Stimulated activated CD8-positive, alpha-beta memory T cell treated with anti-CD3 and anti-CD28 coated beads, Interleukin-2, amount 100 ng/mL, for 1 hour (primary cell): ENCODE data around the gene PARD6B.

Experiments used
- DNase-seq, 2 donors: peaks; one replicate each; pipeline ENCODE4 v3.0.0-alpha.2; 2020; ENCODE audit warnings: low read depth in 2 of 2

Gene PARD6B

DNA sequence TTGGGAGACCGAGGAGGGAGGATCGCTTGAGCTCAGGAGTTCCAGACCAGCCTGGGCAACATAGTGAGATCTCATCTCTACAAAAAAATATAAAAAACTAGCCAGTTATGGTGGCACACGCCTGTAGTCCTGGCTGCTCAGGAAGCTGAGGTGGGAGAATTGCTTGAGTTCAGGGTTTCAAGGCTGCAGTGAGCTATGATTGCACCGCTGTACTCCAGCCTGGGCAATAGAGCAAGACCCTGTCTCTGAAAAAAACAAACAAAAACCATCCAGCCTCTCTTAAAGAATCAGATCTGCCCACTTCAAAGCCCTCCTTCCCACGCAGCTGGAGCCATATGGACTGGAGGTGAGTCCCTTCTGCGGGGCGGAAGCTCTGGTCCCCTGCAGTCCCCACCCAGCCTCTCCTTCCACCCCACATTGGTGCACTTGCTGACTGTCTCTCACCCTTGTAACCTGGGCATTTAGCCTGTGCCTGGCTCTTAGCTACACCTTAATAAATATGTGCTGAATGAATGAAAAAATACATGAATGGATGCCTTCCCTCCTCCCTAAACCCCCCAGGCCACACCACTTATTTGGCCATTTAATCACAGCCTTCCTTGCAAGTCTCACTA, 7.2 kb upstream of the PARD6B start:
- no peak for DNase-seq

GRCh38 chr20:50724851-50725723, 6.3 kb upstream of the PARD6B start:
- DNase-seq, result no peak

DNA sequence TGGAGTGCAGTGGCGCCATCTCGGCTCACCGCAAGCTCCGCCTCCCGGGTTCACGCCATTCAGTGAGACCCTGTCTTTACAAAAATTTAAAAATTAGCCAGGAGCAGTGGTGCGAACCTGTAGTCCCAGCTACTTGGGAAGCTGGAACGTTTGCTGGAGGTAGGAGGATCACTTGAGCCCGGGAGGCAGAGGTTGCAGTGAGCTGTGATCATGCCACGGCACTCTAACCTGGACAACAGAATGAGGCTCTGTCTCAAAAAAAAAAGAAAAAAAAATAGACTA, 5.7 kb upstream of the PARD6B start:
- no peak for DNase-seq

DNA sequence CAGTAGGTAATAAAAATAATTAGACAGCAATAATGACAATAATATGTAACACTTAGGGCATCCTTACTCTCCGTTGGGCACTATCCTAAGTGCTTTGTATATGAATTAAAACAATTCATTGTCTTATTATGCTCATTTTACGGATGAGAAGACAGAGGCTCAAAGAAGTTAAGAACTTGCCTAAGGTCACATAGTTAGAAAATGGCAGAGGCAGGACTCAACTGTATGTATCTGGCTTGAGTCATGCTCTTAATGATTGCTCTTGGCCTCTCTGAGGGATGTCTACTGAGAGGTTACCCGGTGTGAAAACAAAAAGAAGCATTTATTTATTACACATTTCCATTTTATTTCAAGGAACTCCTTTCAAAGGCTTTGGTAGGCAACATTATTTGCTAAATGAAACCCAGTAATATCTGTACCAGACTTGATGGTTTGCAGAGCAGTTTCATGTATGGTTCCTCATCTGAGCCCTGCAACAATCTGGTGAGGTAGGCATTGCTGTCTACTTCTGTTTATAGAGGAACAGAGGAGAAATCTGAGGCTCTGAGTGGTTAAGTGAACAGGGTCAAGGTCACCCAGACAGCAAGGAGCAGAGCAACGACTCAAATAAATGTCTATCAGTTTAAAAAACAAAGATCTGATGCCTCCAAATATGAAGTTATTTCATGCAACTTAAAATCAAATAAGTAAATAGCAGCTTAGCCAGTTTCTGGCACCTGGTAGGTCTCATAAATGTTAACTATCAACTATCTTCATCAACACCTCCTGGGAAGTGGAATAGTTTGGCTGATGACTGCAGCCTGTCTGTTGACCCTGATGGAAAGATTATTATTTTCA, 4.2 kb upstream of the PARD6B start:
- no peak for DNase-seq

GRCh38 chr20:50727792-50728485, 3.4 kb upstream of the PARD6B start:
- no peak for DNase-seq

GRCh38 chr20:50728486-50728980, 2.8 kb upstream of the PARD6B start:
- DNase-seq, result no peak

- DNase-seq, result no peak
Observed at GRCh38 chr20:50728981-50729874, 2.2 kb upstream of the PARD6B start.

- no peak for DNase-seq
Observed at GRCh38 chr20:50729901-50730764, 1.2 kb upstream of the PARD6B start.

GRCh38 chr20:50730765-50731054, 670 bp upstream of the PARD6B start:
- DNase-seq, result no peak

GRCh38 chr20:50731930-50732690, 730 bp downstream of the PARD6B start:
- DNase-seq, result no peak

- no peak for DNase-seq
Observed at GRCh38 chr20:50733644-50734349, 2.4 kb downstream of the PARD6B start.

DNA sequence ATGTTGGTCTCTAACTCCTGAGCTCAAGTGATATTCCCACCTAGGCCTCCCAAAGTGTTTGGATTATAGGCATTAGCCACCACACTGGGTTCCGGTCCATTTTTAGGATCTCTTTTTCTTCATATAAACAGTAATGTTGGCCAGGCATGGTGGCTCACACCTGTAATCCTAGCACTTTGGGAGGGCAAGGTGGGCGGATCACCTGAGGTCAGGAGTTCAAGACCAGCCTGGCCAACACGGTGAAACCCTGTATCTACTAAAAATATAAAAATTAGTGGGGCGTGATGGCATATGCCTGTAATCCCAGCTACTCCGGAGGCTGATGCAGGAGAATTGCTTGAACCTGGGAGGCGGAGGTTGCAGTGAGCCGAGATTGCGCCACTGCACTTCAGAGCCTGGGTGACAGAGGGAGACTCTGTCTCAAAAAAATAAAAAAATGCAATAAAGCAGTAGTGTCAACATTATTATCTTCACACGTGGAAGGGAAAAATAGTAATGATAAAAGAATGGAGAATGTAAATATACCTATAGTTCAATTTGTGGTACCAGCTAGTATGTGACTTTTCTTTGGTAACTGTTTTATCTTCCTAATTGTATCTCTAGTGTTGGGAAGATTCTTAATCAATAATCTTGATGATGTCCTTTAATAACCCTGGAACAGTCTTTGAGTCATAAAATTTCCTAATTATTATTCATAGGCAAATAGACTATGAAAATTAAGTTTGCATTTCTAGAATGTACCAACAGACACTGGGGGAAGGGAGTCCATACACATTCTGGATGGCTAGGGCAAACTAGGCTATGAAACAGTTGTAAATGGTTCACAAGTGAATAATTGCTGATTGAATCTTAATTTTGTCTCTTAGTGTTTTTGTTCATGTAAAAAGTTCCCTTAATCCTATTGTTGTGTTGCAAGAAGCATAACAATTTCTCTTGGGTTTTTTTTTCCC, 3.6 kb downstream of the PARD6B start:
- no peak for DNase-seq

GRCh38 chr20:50735813-50736212, 4.4 kb downstream of the PARD6B start:
- no peak for DNase-seq

- DNase-seq, result no peak
Observed at GRCh38 chr20:50737352-50737751, 6.0 kb downstream of the PARD6B start.

DNA sequence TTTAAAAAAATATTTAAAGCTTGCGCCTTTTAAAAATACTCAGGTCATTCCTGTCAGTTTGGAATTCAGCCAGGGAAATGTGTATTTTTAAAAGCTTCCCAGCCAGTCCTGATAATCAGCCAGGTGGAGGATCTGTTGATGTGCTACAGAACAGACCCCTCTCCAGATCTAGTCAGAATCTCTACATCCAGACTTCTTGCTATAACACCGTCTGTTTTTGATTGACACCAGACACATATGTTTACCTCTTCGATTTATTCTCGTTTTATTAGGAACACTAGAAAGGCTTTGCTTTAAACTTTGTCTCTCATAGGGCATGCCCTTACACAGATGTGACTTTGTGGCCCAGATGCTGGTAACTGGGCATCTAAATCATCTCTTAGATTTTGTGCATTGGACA, 11.7 kb downstream of the PARD6B start:
- DNase-seq, result no peak

DNA sequence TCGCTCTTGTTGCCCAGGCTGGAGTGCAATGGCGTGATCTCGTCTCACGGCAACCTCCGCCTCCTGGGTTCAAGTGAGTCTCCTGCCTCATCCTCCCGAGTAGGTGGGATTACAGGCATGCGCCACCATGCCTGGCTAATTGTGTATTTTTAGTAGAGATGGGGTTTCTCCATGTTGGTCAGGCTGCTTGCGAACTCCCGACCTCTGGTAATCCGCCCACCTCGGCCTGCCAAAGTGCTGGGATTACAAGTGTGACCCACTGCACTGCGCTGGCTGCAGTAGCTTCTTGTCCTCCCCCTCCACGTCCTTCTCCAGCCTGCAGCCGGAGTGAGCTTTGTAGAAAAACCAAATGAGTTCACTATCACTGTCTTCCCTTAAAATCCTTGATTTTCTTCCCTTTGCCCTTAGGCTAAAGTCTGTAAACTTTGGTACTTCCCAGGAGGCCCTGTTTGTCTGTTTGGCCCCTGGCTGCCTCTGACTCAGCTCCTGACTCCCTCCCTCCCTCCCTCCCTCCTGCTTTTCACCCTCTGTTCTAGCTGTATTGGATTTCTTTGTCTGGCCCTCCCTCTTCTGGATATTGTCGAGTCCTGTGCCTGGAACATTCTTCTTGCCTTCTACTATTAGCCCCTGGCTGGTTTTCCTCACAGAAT, 12.9 kb downstream of the PARD6B start:
- no peak for DNase-seq

DNA sequence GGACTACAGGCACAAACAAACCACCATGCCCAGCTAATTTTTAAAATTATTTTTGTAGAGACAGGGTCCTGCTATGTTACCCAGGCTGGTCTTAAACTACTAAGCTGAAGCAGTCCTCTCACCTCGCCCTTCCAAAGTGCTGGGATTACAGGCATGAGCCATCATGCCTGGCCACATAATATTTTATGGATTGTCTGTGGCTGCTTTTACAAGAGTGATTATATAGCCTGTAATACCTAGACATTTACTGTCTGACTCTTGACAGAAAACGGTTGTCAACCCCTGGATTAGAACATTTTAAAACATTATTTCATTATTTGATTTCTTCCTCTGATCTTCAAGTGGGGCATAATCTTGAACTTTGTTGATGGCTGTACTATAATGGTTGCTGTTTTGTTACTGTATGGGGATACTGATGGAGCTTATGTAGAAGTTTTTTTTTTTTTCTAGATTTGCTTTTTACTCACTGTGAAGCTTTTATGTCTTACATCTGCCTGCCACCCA, 14.3 kb downstream of the PARD6B start:
- DNase-seq, result no peak
